Body of pancreas (tissue), 4 donors: Measurements from ENCODE around the gene TVP23C.
"Not testable (repeated sequence)": the region's sequence is repeated elsewhere in the genome, so short reads cannot be mapped to it uniquely, and the experiment has no call there.

Experiments used
- POLR2A ChIP-seq, 3 donors: fragments of 450-650 bp; IDR thresholded peaks; one replicate each; pipeline ENCODE4 v1.6.1; 2016; ENCODE audit warnings: antibody characterized with exemption in 3 of 3, mild to moderate bottlenecking in 2 of 3
- TF ChIP-seq, protein P1 (sequence below), 7 experiments: fragments of 450-650 bp in 4 of 7; fragments of 200-600 bp in 3 of 7; sonication (generic) in 3 of 7; IDR thresholded peaks; one replicate each; pipeline ENCODE4 v1.5.1; 2016 to 2019; ENCODE audit warnings: antibody characterized with exemption in 7 of 7

DNA sequence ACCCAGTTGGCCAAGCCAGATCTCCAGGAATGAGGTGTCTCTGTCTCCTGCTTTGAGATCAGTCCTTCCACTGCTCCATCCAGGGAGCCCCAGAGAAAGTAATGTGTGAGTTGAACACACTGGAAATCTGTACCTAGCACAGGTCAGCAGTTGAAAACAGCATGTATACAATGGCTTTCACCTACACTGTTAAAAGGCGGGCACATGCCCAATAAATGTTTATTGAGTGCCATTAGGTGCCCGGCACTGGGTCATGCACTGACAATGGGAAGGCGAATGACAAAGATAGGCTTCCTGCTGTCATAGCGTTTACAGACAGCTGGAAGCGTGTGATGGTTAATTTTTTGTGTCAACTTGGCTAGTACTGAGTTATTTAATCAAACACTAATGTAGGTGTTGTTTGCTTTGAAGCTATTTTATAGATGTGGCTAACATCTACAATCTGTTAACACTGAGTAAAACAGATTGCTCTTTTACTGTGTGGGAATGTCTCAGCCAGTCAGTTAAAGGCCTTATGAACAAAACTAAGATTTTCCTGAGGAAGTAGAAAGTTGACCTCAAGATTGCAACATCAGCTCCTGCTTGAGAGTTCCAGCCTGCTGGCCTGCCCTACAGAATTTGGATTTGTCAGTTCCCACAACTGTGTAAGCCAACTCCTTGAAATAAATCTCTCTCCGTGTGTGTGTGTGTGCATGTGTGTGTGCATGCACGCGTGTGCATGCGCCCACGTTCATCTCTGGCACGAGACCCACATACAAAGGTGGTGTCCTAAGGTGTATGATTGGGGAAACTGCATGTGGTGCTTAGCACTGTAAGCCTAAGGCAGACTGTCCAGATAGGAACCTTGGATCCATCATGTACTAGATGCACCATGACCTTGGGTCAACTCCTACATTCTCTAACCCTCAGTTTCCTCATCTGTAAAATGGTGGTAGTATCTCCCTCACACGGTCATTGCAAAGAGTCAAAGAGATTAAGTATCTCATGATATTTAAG is 38.0 kb downstream of the TVP23C start:
- TF ChIP-seq, protein P1, sequence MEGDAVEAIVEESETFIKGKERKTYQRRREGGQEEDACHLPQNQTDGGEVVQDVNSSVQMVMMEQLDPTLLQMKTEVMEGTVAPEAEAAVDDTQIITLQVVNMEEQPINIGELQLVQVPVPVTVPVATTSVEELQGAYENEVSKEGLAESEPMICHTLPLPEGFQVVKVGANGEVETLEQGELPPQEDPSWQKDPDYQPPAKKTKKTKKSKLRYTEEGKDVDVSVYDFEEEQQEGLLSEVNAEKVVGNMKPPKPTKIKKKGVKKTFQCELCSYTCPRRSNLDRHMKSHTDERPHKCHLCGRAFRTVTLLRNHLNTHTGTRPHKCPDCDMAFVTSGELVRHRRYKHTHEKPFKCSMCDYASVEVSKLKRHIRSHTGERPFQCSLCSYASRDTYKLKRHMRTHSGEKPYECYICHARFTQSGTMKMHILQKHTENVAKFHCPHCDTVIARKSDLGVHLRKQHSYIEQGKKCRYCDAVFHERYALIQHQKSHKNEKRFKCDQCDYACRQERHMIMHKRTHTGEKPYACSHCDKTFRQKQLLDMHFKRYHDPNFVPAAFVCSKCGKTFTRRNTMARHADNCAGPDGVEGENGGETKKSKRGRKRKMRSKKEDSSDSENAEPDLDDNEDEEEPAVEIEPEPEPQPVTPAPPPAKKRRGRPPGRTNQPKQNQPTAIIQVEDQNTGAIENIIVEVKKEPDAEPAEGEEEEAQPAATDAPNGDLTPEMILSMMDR (IDR thresholded peaks at IDR 0.05) = not testable (repeated sequence)
- not testable (repeated sequence) for TF ChIP-seq POLR2A (IDR thresholded peaks at IDR 0.05)
